CD4-positive, CD25-positive, alpha-beta regulatory T cell (primary cell): ENCODE measurements around the gene HIVEP3. TPM values are rescaled to one million over a fixed set of nuclear protein-coding genes. Genes with fewer than 3 reads are reported as not detected.

Experiments
- ATAC-seq, 2 donors: fragments of 150-1000 bp; cut with Tn5 transposase; one replicate each; pipeline ENCODE4 v1.10.0; 2021; ENCODE audit warnings: low read depth in 2 of 2, moderate number of reproducible peaks in 2 of 2, moderate library complexity in 1 of 2
- DNase-seq, 3 donors: peaks; one replicate each; pipeline versions ENCODE4 v3.0.0 to v3.0.0-alpha.2; 2012 to 2022; ENCODE audit warnings: mixed read lengths in 1 of 3
- H3K27ac ChIP-seq: one replicate; pipeline ENCODE4 v1.7.0; 2013; ENCODE audit warnings: mild to moderate bottlenecking, low read length; ENCODE audit not compliant: insufficient read depth, poor library complexity, severe bottlenecking
- H3K27me3 ChIP-seq: one replicate; pipeline ENCODE4 v1.7.0; 2013; ENCODE audit warnings: low read length; ENCODE audit not compliant: control insufficient read depth, insufficient read depth
- H3K36me3 ChIP-seq: one replicate; pipeline ENCODE4 v1.7.0; 2013; ENCODE audit warnings: mild to moderate bottlenecking, low read length, moderate library complexity; ENCODE audit not compliant: control insufficient read depth, insufficient read depth
- H3K4me1 ChIP-seq: 2 replicates; pipeline ENCODE4 v1.7.0; 2013; ENCODE audit warnings: mild to moderate bottlenecking, low read length; ENCODE audit not compliant: insufficient read depth, control insufficient read depth, poor library complexity, severe bottlenecking
- H3K4me3 ChIP-seq: one replicate; pipeline ENCODE4 v1.7.0; 2013; ENCODE audit warnings: low read depth, mild to moderate bottlenecking, low read length, moderate library complexity
- H3K9me3 ChIP-seq, 2 experiments: 1 replicate in 1 of 2; 2 replicates in 1 of 2; pipeline ENCODE4 v1.7.0; 2013; ENCODE audit warnings: low read length in 2 of 2, mild to moderate bottlenecking in 1 of 2, moderate library complexity in 1 of 2; ENCODE audit not compliant: control insufficient read depth in 2 of 2
- H3K27ac Mint-ChIP-seq, 3 donors: one replicate each; pipeline ENCODE4 v1.8.0; 2020 to 2022; ENCODE audit warnings: mild to moderate bottlenecking in 3 of 3, mixed read lengths in 3 of 3, moderate library complexity in 2 of 3
- H3K27me3 Mint-ChIP-seq: one replicate; pipeline ENCODE4 v1.8.0; 2022; ENCODE audit warnings: mild to moderate bottlenecking, mixed read lengths
- H3K36me3 Mint-ChIP-seq: one replicate; pipeline ENCODE4 v1.8.0; 2020; ENCODE audit warnings: mixed read lengths
- H3K4me1 Mint-ChIP-seq, 4 donors: one replicate each; pipeline ENCODE4 v1.8.0; 2020 to 2022; ENCODE audit warnings: mixed read lengths in 4 of 4, mild to moderate bottlenecking in 1 of 4
- H3K4me3 Mint-ChIP-seq, 4 donors: one replicate each; pipeline ENCODE4 v1.8.0; 2020 to 2022; ENCODE audit warnings: mild to moderate bottlenecking in 4 of 4, mixed read lengths in 4 of 4, moderate library complexity in 3 of 4
- H3K9me3 Mint-ChIP-seq, 7 donors: one replicate each; pipeline ENCODE4 v1.8.0; 2020 to 2022; ENCODE audit warnings: mixed read lengths in 7 of 7, mild to moderate bottlenecking in 3 of 7, moderate library complexity in 2 of 7
- polyA plus RNA-seq, 4 donors: library from polyadenylated mRNA; unstranded; fragments of 300-500 nt; fragmentation: Illumina TruSeq; gene quantifications; one replicate each; pipeline ENCODE4 v1.2.3, GENCODE V29; 2021
- total RNA-seq: library from RNA; stranded (reverse); gene quantifications from one replicate; pipeline ENCODE4 v1.2.3, GENCODE V29; 2022

Gene HIVEP3
- total and polyA plus RNA-seq, 5 donors from 2014 or later = 3.9 to 17.2 (median 7.5) TPM

DNA sequence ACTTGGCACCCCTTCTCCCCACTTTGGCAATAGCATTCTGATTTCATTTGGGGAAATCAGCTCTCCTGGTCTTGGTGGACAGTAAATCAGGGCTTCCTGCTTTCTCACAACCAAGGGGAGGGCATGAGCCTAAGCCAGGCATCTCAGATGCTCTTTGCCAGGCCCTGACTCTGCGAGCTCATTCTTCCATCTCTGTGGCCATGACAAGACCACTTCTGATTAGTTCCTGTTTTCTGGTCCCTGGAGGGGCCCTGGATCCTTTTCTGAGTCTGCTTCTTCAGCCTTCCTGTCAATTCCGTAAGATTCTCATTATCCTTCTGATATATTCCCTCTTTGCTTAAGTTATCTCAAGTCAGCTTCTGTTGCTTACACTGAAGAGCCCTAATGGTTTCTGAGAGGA, 210.4 kb downstream of the HIVEP3 start:
- H3K4me3 ChIP-seq = no peak overlapping the region
- peaks cover 10% of the 10 kb centered on the region for H3K36me3 Mint-ChIP-seq
- no peaks in the 10 kb centered on the region for H3K27me3 ChIP-seq
- H3K4me1 ChIP-seq = no peaks in the 10 kb centered on the region
- H3K27ac ChIP-seq = no peak overlapping the region
- H3K36me3 ChIP-seq = no peaks in the 10 kb centered on the region
- no peaks in the 10 kb centered on the region for H3K9me3 ChIP-seq
- no peaks in the 10 kb centered on the region for H3K27me3 Mint-ChIP-seq
- no peak for ATAC-seq
- H3K4me1 Mint-ChIP-seq = peaks cover 0 to 2% (median 0%) of the 10 kb centered on the region in 4 donors
- no peak for DNase-seq
- no peak overlapping the region for H3K27ac Mint-ChIP-seq
- no peak overlapping the region for H3K4me3 Mint-ChIP-seq
- H3K9me3 Mint-ChIP-seq = peaks cover 0 to 1% (median 0%) of the 10 kb centered on the region in 7 donors

DNA sequence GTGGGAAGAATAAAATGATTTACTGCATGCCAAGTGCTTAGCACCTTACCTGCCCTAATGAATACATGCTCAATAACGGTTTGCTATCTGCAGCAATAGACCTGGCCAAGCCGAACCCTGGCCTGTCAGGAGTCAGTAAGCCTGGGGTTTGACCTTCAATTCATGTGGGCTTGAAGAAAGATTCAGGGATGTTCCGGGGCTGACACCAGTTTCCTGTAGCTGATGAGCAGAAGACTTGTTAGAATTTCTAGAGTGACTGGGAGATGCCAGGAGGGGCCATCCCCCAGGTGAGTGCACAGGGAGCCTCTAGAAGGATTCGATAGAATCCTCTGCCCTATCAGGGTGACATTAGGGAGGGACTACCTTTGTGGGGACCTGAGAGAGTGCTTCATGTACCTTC, 210.9 kb downstream of the HIVEP3 start:
- H3K4me1 ChIP-seq = no peaks in the 10 kb centered on the region
- Mint-ChIP-seq H3K4me1 (peaks cover 0 to 2% (median 0%) of the 10 kb centered on the region in 4 donors), H3K27ac (no peak overlapping the region), H3K36me3 (peaks cover 10% of the 10 kb centered on the region), H3K4me3 (no peak overlapping the region), H3K27me3 (no peaks in the 10 kb centered on the region), H3K9me3 (peaks cover 0 to 1% (median 0%) of the 10 kb centered on the region in 7 donors)
- H3K36me3 ChIP-seq = no peaks in the 10 kb centered on the region
- DNase-seq (no peak), ATAC-seq (no peak)
- H3K27me3 ChIP-seq = no peaks in the 10 kb centered on the region
- no peak overlapping the region for H3K4me3 ChIP-seq
- no peak overlapping the region for H3K27ac ChIP-seq
- H3K9me3 ChIP-seq = no peaks in the 10 kb centered on the region

DNA sequence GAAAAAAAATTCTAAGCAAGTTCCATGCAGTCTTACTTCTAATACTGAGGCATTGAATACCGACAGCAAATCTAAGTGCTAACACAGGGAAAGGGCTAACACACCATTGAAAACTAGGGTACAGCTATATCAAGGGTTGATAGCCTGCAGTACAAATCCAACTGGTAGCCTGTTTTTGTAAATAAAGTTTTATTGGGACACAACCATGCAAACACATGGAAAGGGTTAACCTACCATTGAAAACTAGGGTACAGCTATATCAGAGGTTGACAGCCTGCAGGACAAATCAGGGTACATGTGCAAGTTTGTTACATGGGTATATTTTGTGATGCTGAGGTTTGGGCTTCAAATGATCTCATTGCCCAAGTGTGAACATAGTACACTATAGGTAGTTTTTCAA, 212.9 kb downstream of the HIVEP3 start:
- H3K4me1 Mint-ChIP-seq = peaks cover 0 to 2% (median 0%) of the 10 kb centered on the region in 4 donors
- Histone ChIP-seq H3K36me3 (no peaks in the 10 kb centered on the region), H3K27ac (no peak overlapping the region), H3K27me3 (no peaks in the 10 kb centered on the region), H3K4me1 (no peaks in the 10 kb centered on the region), H3K4me3 (no peak overlapping the region), H3K9me3 (no peaks in the 10 kb centered on the region)
- ATAC-seq (no peak), DNase-seq (no peak)
- H3K27me3 Mint-ChIP-seq = no peaks in the 10 kb centered on the region
- H3K27ac Mint-ChIP-seq = no peak overlapping the region
- no peak overlapping the region for H3K4me3 Mint-ChIP-seq
- peaks cover 0 to 1% (median 0%) of the 10 kb centered on the region in 7 donors for H3K9me3 Mint-ChIP-seq
- H3K36me3 Mint-ChIP-seq = peaks cover 10% of the 10 kb centered on the region

DNA sequence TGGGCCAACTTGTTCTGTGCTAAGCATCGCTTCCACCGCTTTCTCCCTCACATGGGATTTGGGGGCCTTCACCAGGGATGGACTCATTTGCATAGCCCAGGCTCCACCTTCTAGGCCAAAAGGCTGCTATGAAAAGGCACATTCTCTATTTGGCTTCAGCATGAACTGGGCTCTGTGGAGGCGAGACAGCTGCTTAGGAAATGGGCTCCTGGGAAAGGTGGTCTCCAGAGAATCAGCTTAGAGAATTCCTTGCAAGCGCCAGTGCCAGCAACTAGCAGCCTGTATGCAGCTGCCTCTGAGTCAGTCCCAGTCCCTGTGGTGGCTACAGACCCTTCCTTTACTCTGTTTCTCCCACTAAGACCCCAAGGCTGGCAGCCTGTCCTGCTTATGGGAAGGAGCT, 214.5 kb downstream of the HIVEP3 start:
- H3K9me3 ChIP-seq = no peaks in the 10 kb centered on the region
- peaks cover 4% of the 10 kb centered on the region for H3K4me1 ChIP-seq
- DNase-seq (no peak), ATAC-seq (no peak)
- H3K4me3 ChIP-seq = no peak overlapping the region
- no peaks in the 10 kb centered on the region for H3K27me3 Mint-ChIP-seq
- no peaks in the 10 kb centered on the region for H3K27me3 ChIP-seq
- H3K36me3 ChIP-seq = no peaks in the 10 kb centered on the region
- H3K27ac ChIP-seq = no peak overlapping the region
- H3K27ac Mint-ChIP-seq = no peak overlapping the region
- H3K4me3 Mint-ChIP-seq = no peak overlapping the region
- peaks cover 2 to 11% (median 2%) of the 10 kb centered on the region in 4 donors for H3K4me1 Mint-ChIP-seq
- peaks cover 11% of the 10 kb centered on the region for H3K36me3 Mint-ChIP-seq
- H3K9me3 Mint-ChIP-seq = peaks cover 0 to 1% (median 0%) of the 10 kb centered on the region in 7 donors

DNA sequence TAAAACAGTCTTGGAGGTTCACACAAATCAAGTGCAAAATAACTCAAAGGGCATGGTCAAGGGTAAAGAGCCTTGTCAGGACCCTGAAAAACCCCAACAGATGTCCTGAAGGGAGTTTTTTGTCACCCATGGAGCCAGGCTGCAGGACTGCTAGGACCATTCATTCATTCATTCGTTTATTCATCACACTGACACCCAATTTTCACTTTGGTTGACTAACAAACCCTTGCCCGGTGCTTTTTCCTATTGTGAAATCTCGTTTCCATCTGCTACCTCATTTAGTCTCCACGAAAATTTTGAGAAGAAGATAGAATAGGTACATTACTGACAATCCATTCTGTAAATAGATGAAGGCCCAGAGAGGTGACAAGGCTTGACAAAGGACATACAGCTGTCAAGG, 216.0 kb downstream of the HIVEP3 start:
- H3K4me3 ChIP-seq = no peak overlapping the region
- no peaks in the 10 kb centered on the region for H3K27me3 ChIP-seq
- DNase-seq (no peak), ATAC-seq (no peak)
- H3K4me1 ChIP-seq = peaks cover 8% of the 10 kb centered on the region
- H3K36me3 ChIP-seq = no peaks in the 10 kb centered on the region
- H3K4me3 Mint-ChIP-seq = no peak overlapping the region
- H3K9me3 Mint-ChIP-seq = peaks cover 0 to 1% (median 0%) of the 10 kb centered on the region in 7 donors
- H3K9me3 ChIP-seq = no peaks in the 10 kb centered on the region
- H3K27ac Mint-ChIP-seq = no peak overlapping the region
- no peaks in the 10 kb centered on the region for H3K27me3 Mint-ChIP-seq
- H3K36me3 Mint-ChIP-seq = peaks cover 12% of the 10 kb centered on the region
- H3K4me1 Mint-ChIP-seq = peaks cover 4 to 16% (median 5%) of the 10 kb centered on the region in 4 donors
- H3K27ac ChIP-seq = no peak overlapping the region

DNA sequence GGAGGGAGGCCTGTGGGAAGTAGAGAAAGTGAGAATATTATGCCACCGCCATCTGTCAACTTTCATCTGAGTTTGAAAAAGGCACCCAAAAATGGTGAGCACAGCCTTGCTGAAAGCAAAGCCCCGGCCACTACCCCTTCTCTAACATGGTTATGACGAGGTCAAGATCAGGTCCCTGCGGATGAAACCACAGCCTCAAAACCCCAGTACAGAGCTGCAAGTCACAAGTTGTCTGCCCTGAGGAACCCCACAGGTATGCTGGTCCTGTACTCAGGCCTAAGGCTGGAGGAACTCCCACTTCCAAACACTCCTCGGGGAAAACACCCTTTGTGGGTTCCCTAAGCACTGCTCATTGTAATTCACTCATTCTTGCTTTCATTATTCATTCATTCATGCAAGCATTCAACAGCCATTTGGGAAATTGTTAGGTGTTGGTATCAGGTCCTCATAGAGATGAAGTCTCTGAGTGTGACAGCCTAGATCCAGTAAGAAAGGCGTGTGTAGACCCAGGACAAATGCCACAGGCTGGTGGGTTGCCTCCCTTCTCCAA, 217.7 kb downstream of the HIVEP3 start:
- H3K4me1 ChIP-seq = peaks cover 8% of the 10 kb centered on the region
- no peaks in the 10 kb centered on the region for H3K9me3 Mint-ChIP-seq
- no peak for ATAC-seq
- peaks cover 4 to 18% (median 5%) of the 10 kb centered on the region in 4 donors for H3K4me1 Mint-ChIP-seq
- H3K36me3 ChIP-seq = no peaks in the 10 kb centered on the region
- no peaks in the 10 kb centered on the region for H3K9me3 ChIP-seq
- no peaks in the 10 kb centered on the region for H3K27me3 Mint-ChIP-seq
- no peak for DNase-seq
- no peak overlapping the region for H3K27ac Mint-ChIP-seq
- H3K27ac ChIP-seq = no peak overlapping the region
- H3K4me3 Mint-ChIP-seq = no peak overlapping the region
- H3K27me3 ChIP-seq = no peaks in the 10 kb centered on the region
- peaks cover 9% of the 10 kb centered on the region for H3K36me3 Mint-ChIP-seq
- no peak overlapping the region for H3K4me3 ChIP-seq

DNA sequence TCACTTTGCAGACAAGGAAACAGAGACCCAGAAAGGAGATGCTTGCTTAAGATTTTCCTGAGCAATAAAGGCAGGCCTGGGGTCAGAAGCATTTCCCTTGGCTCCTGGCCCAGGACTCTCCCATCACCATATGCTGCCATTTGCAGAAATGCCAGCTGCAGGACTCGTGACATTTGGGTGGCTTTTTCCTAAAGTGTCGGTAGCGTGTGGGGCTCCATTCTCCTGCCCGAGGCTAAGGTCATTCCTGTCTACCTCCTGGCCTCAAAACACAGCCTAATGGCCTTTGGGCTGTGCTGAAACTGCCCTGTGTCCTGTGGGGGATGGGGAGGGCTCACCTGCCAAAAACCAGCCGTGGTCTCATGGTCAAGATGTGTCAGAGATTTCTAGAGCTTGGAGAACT, 218.1 kb downstream of the HIVEP3 start:
- Histone ChIP-seq H3K27ac (no peak overlapping the region), H3K27me3 (no peaks in the 10 kb centered on the region), H3K4me1 (peaks cover 8% of the 10 kb centered on the region), H3K9me3 (no peaks in the 10 kb centered on the region), H3K4me3 (no peak overlapping the region), H3K36me3 (no peaks in the 10 kb centered on the region)
- H3K9me3 Mint-ChIP-seq = no peaks in the 10 kb centered on the region
- no peak for DNase-seq
- H3K27me3 Mint-ChIP-seq = no peaks in the 10 kb centered on the region
- ATAC-seq = no peak
- H3K4me3 Mint-ChIP-seq = no peak overlapping the region
- no peak overlapping the region for H3K27ac Mint-ChIP-seq
- peaks cover 4 to 18% (median 5%) of the 10 kb centered on the region in 4 donors for H3K4me1 Mint-ChIP-seq
- H3K36me3 Mint-ChIP-seq = peaks cover 8% of the 10 kb centered on the region

DNA sequence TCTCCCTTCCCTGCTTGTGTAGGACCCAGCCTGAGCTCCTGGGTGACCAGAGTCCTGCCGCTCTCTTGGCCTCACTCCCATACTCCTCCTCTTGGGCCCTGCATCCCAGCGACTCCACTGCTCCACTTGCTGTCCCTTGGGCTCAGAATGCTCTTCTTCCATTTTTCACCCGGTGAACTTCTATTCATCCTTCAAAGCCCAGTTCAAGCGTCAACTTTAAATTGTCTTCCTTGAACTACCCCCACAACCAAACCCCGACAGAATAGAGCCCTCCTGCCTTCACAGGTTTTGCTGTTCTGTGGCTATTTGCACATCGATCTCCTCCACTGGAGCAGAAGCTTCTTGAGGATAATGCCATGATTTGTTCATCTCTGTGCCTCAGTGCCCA, 218.9 kb downstream of the HIVEP3 start:
- Histone ChIP-seq H3K36me3 (no peaks in the 10 kb centered on the region), H3K27me3 (no peaks in the 10 kb centered on the region), H3K4me3 (no peak overlapping the region), H3K9me3 (no peaks in the 10 kb centered on the region), H3K27ac (no peak overlapping the region), H3K4me1 (peaks cover 8% of the 10 kb centered on the region)
- Mint-ChIP-seq H3K27me3 (no peaks in the 10 kb centered on the region), H3K4me3 (peak overlapping the region in 1 of 4 donors; percentile 46), H3K4me1 (peaks cover 4 to 16% (median 5%) of the 10 kb centered on the region in 4 donors), H3K9me3 (no peaks in the 10 kb centered on the region), H3K27ac (peak overlapping the region in 1 of 3 donors; percentile 64), H3K36me3 (peaks cover 3% of the 10 kb centered on the region)
- ATAC-seq = no peak
- DNase-seq = no peak
